Left ventricle myocardium inferior (tissue), 1 donor: ENCODE results near the gene SLC25A13. TPM values are rescaled to one million over a fixed set of nuclear protein-coding genes. Genes with fewer than 3 reads are reported as not detected.

Experiments used
- DNase-seq: peaks from one replicate; pipeline ENCODE4 v3.0.0-alpha.2; 2020
- H3K27ac ChIP-seq: fragments of 200-600 bp; replicated peaks from 2 replicates; pipeline ENCODE4 v1.8.0; 2021
- H3K27me3 ChIP-seq: fragments of 200-600 bp; 2 replicates; pipeline ENCODE4 v1.8.0; 2021; ENCODE audit warnings: low read depth
- H3K36me3 ChIP-seq: fragments of 200-600 bp; 2 replicates; pipeline ENCODE4 v1.8.0; 2021
- H3K4me1 ChIP-seq: fragments of 200-600 bp; 2 replicates; pipeline ENCODE4 v1.8.0; 2021
- H3K4me3 ChIP-seq: fragments of 200-600 bp; 2 replicates; pipeline ENCODE4 v1.8.0; 2021; ENCODE audit warnings: mild to moderate bottlenecking, moderate library complexity
- H3K9me3 ChIP-seq: fragments of 200-600 bp; replicated peaks from 2 replicates; pipeline ENCODE4 v1.8.0; 2021
- CTCF ChIP-seq: fragments of 200-600 bp; IDR thresholded peaks from 2 replicates; pipeline ENCODE4 v1.8.0; 2021; ENCODE audit warnings: antibody characterized with exemption, mild to moderate bottlenecking, borderline replicate concordance
- intact Hi-C: fragments of 100-400 bp; cut with micrococcal nuclease; formaldehyde crosslinking; loops from one replicate; pipeline ENCODE4 v1.11.0; 2022
- total RNA-seq: library from RNA; stranded (reverse); fragmentation: NEBNext Ultra II Directional; extraction: Animal tissue kit (Norgen Biotek cat#: 25700); gene quantifications from one replicate; pipeline ENCODE4 v1.2.1, GENCODE V29; 2021
- donor health status: DM: no; HTN: yes; CAD: no; lungs with severe emphysema.

Gene SLC25A13
- total RNA-seq, 1 donor from 2014 or later = 9.1 TPM

DNA sequence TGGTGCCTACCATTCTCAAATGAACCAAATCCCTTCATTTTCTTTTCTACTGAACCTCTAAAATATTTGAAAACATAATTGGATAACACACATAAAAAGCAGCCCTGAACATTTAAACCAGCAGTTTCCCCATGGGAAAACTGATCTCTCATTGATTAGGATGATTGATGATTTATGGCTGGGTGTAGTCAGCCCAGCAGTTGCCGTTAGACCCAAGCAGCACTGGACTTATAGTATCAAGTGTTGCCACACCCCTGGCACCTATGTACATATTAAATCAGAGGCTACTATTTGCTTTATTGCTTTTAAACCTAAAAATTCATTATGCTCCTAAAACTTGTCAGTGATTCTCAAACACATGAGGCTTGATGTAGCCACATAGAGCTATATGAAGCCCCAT is 20.2 kb upstream of the SLC25A13 start:
- no peak overlapping the region for H3K4me3 ChIP-seq
- no peaks in the 10 kb centered on the region for H3K36me3 ChIP-seq
- H3K27ac ChIP-seq = no peak overlapping the region
- TF ChIP-seq CTCF = no peak
- intact Hi-C loops = no loop called here
- no peaks in the 10 kb centered on the region for H3K4me1 ChIP-seq
- no peaks in the 10 kb centered on the region for H3K9me3 ChIP-seq
- H3K27me3 ChIP-seq = no peaks in the 10 kb centered on the region
- no peak for DNase-seq

- no peaks in the 10 kb centered on the region for H3K36me3 ChIP-seq
- no peak overlapping the region for H3K27ac ChIP-seq
- no peak for TF ChIP-seq CTCF
- H3K4me1 ChIP-seq = no peaks in the 10 kb centered on the region
- H3K4me3 ChIP-seq = no peak overlapping the region
- DNase-seq = no peak
- H3K27me3 ChIP-seq = no peaks in the 10 kb centered on the region
- intact Hi-C loops = no loop called here
- peaks cover 8% of the 10 kb centered on the region for H3K9me3 ChIP-seq
Measured at GRCh38 chr7:96337519-96337918, 15.6 kb upstream of the SLC25A13 start.

- H3K27ac ChIP-seq = no peak overlapping the region
- H3K9me3 ChIP-seq = peaks cover 8% of the 10 kb centered on the region
- H3K27me3 ChIP-seq = no peaks in the 10 kb centered on the region
- H3K36me3 ChIP-seq = no peaks in the 10 kb centered on the region
- no peak for TF ChIP-seq CTCF
- DNase-seq = no peak
- no peak overlapping the region for H3K4me3 ChIP-seq
- intact Hi-C loops = no loop called here
- H3K4me1 ChIP-seq = peaks cover 12% of the 10 kb centered on the region
Measured at GRCh38 chr7:96332325-96332724, 10.4 kb upstream of the SLC25A13 start.

- intact Hi-C loops = no loop called here
- no peak for TF ChIP-seq CTCF
- peaks cover 8% of the 10 kb centered on the region for H3K9me3 ChIP-seq
Measured at GRCh38 chr7:96331775-96332174, 9.9 kb upstream of the SLC25A13 start.

GRCh38 chr7:96331233-96331632 is 9.3 kb upstream of the SLC25A13 start:
- H3K9me3 ChIP-seq = peaks cover 8% of the 10 kb centered on the region
- DNase-seq = no peak
- no peaks in the 10 kb centered on the region for H3K36me3 ChIP-seq
- peaks cover 12% of the 10 kb centered on the region for H3K4me1 ChIP-seq
- TF ChIP-seq CTCF = no peak
- intact Hi-C loops = no loop called here
- no peak overlapping the region for H3K27ac ChIP-seq
- H3K4me3 ChIP-seq = no peak overlapping the region
- no peaks in the 10 kb centered on the region for H3K27me3 ChIP-seq

More at GRCh38 chr7:96331775-96332174, 9.9 kb upstream of the SLC25A13 start:
- no peaks in the 10 kb centered on the region for H3K27me3 ChIP-seq
- peaks cover 12% of the 10 kb centered on the region for H3K4me1 ChIP-seq
- H3K36me3 ChIP-seq = no peaks in the 10 kb centered on the region
- H3K27ac ChIP-seq = no peak overlapping the region
- no peak overlapping the region for H3K4me3 ChIP-seq
- no peak for DNase-seq

- intact Hi-C loops = no loop called here
- no peak overlapping the region for H3K4me3 ChIP-seq
- TF ChIP-seq CTCF = no peak
Measured at GRCh38 chr7:96330193-96330592, 8.3 kb upstream of the SLC25A13 start.

More at GRCh38 chr7:96330193-96330592, 8.3 kb upstream of the SLC25A13 start:
- Histone ChIP-seq H3K36me3 (no peaks in the 10 kb centered on the region), H3K9me3 (peaks cover 8% of the 10 kb centered on the region), H3K27me3 (no peaks in the 10 kb centered on the region), H3K27ac (no peak overlapping the region), H3K4me1 (peaks cover 12% of the 10 kb centered on the region)
- DNase-seq = no peak
